ENCODE measurements around the gene ADA.
A peak's percentile ranks its signal among the peaks of the same experiment; 100 is the strongest.

DNA sequence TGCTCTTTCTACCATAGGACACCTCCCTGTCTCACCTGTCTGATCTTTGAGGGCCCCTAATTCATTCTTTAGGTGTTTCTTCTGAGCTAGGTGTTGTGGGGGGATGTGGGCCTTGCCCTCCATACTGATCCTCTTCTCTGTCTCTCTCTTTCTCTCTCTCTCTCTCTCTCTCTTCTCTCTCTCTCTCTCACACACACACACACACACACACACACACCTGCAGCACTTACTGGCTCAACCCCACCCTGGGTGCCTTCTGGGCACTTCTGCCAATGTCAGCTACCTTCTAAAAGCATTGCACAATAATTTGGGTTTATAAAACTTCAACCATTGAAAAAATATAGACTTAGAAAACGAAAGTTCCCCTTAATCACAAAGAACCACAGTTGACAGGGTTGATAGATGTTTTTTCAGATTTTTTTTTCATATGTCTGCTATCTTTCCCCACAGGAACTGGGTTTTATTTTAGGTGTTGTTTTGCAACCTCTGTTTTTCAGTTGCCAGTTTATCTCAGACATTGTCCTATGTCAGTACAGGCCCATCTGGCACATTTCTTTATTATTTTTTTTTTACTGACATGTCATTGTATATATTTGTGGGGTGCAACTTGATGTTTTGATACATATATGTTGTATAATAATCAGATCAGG is 41.1 kb downstream of the ADA start:
- TF ChIP-seq POLR2A (IDR thresholded peaks at IDR 0.05) (no peak), CTCF (IDR thresholded peaks at IDR 0.05 in 4 of 5, conservative IDR thresholded peaks at IDR 0.05 in 1 of 5) (peak in 2 of 5 experiments; percentile 6 to 10)
